Activated naive CD8-positive, alpha-beta T cell treated with anti-CD3 and anti-CD28 coated beads, Interleukin-2, amount 10 ng/mL, durations not matched to agents 7 days and 5 days (primary cell): ENCODE data around the gene LOXL4. TPM values are rescaled to one million over a fixed set of nuclear protein-coding genes. Genes with fewer than 3 reads are reported as not detected.

Source experiments
- ATAC-seq: fragments of 150-1000 bp; cut with Tn5 transposase; one replicate; pipeline ENCODE4 v1.10.0; 2021; ENCODE audit warnings: low read depth, moderate library complexity
- POLR2A ChIA-PET: fragments of 350-600 bp; sonication (Branson Sonifier 250); formaldehyde crosslinking; loops from one replicate; lab custom pipeline; 2021; ENCODE audit warnings: antibody characterized with exemption; lab: Charles Lee
- DNase-seq: peaks from one replicate; pipeline ENCODE4 v3.0.0; 2021
- H3K27ac Mint-ChIP-seq: one replicate; pipeline ENCODE4 v1.8.0; 2022; ENCODE audit warnings: mild to moderate bottlenecking, mixed read lengths
- H3K27me3 Mint-ChIP-seq: one replicate; pipeline ENCODE4 v1.8.0; 2022; ENCODE audit warnings: mild to moderate bottlenecking, moderate library complexity, mixed read lengths
- H3K36me3 Mint-ChIP-seq: one replicate; pipeline ENCODE4 v1.8.0; 2021; ENCODE audit warnings: mild to moderate bottlenecking, mixed read lengths
- H3K4me1 Mint-ChIP-seq: one replicate; pipeline ENCODE4 v1.8.0; 2021; ENCODE audit warnings: mixed read lengths
- H3K4me3 Mint-ChIP-seq: one replicate; pipeline ENCODE4 v1.8.0; 2022; ENCODE audit warnings: mild to moderate bottlenecking, moderate library complexity, mixed read lengths
- H3K9me3 Mint-ChIP-seq: one replicate; pipeline ENCODE4 v1.8.0; 2021; ENCODE audit warnings: mixed read lengths
- total RNA-seq, 2 experiments: library from RNA; stranded (reverse); gene quantifications; one replicate each; pipeline ENCODE4 v1.2.3, GENCODE V29; 2021

LOXL4 gene
- total RNA-seq, result not detected

DNA sequence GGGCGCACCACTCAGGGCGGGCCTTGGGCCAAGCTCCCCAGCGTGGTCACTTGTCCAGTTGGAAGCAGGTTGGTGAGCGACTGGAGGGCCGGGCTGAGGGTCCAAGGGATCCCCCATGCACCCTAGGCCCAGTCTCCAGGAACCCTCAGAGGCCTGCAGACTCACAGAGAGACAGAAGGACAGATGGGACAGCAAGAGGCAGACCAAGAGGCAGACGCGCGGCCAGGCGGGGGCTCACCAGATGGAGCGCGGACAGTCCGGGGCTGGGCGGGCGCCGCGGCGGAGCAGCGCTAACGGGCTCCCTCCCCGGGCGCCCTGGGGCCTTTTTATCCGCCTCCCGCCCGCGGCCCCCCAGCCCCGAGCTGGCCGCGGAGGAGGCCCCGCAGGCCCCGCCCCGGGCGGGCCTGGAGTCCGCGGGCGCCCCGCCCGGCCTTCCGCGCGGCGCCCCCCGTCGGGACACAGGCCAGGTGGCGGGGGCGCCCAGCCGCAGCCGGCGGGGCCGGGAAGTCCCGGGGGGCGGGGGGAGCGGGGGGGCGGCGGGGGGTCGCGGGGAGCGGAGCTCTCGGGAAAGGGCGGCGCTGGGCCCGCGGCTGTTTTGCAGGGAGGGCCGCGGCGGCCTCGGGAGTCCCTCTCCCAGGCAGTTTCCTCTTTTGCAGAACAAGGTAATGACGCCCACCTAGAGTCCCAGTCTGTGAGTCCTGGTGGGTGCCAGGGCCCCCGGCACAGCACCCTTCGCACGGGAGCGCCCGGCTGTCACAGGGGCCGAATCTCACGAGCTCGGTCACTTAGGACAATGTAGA is at the start of gene LOXL4:
TSS of gene LOXL4 (minus strand) at position 301 of the 800 bp plus-strand sequence. CDS start 5,175 bp downstream, outside the sequence.
- Mint-ChIP-seq H3K36me3 (no peaks in the 10 kb centered on the region), H3K9me3 (no peaks in the 10 kb centered on the region), H3K27me3 (peaks cover 42% of the 10 kb centered on the region), H3K4me3 (peak within 1 kb of the TSS; percentile 69), H3K27ac (no peak within 1 kb of the TSS), H3K4me1 (peaks cover 8% of the 10 kb centered on the region)
- POLR2A ChIA-PET, result no interaction called here
- peak; percentile 52 for ATAC-seq
- DNase-seq, result no peak

DNA sequence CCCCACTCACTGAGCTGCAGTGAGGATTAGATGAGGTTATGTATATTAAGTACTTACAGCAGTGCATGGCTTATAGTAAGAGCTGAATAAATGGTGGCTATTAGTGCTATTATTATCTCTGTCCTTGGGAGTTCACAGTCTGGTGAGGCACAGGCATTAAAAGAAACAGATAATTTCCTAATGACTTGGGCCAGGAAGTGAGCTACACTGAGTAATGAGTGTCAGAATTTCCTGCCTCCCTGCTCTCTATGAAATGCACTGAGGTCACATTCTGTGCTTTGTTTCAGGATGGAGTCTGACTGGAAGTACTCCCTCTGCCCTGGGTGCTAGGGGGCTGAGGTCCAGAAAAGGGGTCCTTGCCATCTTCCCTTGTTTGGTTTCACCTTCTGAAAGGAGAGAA is 48.7 kb upstream of the LOXL4 start:
- ATAC-seq (no peak), DNase-seq (no peak)
- Mint-ChIP-seq H3K9me3 (no peaks in the 10 kb centered on the region), H3K27ac (no peak overlapping the region), H3K4me3 (no peak overlapping the region), H3K27me3 (peaks cover 9% of the 10 kb centered on the region), H3K4me1 (peaks cover 4% of the 10 kb centered on the region), H3K36me3 (no peaks in the 10 kb centered on the region)
- POLR2A ChIA-PET, result no interaction called here

DNA sequence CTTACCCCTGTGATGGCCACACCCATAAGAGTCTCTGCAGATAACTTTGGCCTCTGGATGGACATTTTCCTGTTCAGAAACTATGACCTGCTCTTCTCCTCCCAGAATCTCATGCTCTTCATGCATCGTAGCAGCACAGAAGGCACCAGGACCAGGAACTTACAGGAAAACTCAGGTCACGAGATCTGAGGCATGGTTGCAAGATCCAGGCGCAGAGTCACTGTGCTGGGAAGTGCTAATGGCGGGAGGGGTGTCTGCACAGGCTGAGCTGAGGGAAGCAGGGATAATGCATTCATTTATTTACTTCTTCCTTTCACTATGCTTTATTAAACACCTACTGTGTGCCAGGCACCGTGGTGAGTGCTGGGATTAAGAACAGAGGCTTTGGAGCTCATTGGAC is 48.2 kb upstream of the LOXL4 start:
- POLR2A ChIA-PET, result no interaction called here
- ATAC-seq (no peak), DNase-seq (no peak)
- peaks cover 4% of the 10 kb centered on the region for H3K4me1 Mint-ChIP-seq
- H3K27me3 Mint-ChIP-seq, result peaks cover 11% of the 10 kb centered on the region
- H3K27ac Mint-ChIP-seq, result no peak overlapping the region
- H3K36me3 Mint-ChIP-seq, result no peaks in the 10 kb centered on the region
- no peaks in the 10 kb centered on the region for H3K9me3 Mint-ChIP-seq
- no peak overlapping the region for H3K4me3 Mint-ChIP-seq

DNA sequence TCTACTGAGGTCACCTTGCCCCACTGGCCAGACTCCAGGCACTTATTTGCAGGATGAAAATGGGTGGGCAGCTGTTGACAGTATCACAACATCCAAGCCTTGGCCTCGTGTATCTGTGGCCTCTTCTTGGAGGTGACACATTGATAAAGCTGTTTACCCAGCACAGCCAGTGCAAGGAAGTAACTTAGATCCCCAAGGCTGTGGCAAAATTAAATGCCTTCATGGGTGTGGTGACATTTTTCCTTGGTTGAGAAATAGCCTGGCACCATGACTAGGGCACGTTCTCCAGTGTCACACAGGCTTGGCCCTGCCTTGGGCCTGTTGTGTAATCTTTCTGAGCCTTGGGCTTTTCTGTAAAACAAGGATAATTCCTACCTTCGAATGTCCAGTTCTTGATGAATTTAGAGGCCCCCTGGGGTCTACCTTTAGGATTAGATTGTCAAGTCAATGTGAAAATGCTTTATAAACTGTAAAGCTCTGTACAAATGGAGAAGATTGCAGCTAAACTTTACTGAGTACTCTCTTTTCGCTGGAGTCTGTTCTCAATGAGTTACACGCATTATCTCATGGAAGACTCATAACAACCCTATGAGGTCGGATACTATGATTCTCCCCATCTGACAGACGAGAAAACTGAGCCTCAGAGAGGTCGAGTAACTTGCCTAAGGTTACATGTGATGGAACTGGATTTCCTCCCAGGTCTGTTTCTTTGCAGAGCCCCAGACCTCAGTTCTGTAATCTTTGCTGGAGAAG is 46.7 kb upstream of the LOXL4 start:
- peaks cover 3% of the 10 kb centered on the region for H3K4me1 Mint-ChIP-seq
- POLR2A ChIA-PET, result no interaction called here
- H3K36me3 Mint-ChIP-seq, result no peaks in the 10 kb centered on the region
- DNase-seq, result no peak
- no peak overlapping the region for H3K4me3 Mint-ChIP-seq
- H3K27me3 Mint-ChIP-seq, result peaks cover 16% of the 10 kb centered on the region
- H3K9me3 Mint-ChIP-seq, result no peaks in the 10 kb centered on the region
- H3K27ac Mint-ChIP-seq, result no peak overlapping the region
- no peak for ATAC-seq

DNA sequence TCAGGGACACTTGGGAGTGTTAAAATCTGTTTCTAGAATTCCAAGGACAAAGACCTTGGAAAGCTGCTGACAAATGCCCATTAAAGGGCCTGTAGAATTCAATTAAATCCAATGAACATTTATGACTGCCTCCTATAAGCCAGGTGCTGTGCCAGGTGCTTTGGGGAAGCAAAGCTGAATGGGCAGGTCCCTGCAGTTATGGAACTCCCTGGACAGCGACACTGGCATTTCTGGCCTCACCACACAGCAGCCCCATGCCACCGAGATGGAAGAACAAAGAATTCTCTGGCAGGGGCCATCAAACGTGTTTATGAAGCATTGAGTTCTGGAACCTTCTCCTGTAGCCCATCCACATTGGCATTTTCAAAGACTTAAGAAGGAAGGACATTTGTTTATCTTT is 45.6 kb upstream of the LOXL4 start:
- H3K27ac Mint-ChIP-seq, result no peak overlapping the region
- peaks cover 21% of the 10 kb centered on the region for H3K27me3 Mint-ChIP-seq
- POLR2A ChIA-PET, result no interaction called here
- peaks cover 3% of the 10 kb centered on the region for H3K4me1 Mint-ChIP-seq
- no peak overlapping the region for H3K4me3 Mint-ChIP-seq
- DNase-seq (no peak), ATAC-seq (no peak)
- no peaks in the 10 kb centered on the region for H3K36me3 Mint-ChIP-seq
- no peaks in the 10 kb centered on the region for H3K9me3 Mint-ChIP-seq

DNA sequence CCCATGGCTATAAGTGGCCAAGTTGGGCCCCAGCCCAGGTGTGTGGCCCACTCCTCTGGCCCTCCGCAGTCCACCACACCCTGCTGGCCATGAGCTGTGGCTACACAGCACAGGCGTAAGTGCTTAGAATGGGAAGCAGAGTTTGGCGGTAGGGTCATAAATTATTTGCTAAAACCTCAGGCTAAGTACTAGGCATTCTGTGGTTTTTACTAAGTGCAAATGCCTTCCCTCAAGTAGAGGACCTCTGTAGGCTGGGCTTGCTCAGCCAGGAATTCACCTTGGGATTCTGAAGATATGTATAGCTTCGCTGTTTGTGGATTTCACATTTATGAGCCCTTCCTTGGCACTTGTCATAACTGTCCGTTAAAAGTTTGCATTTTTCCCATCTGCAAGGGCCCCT is 44.8 kb upstream of the LOXL4 start:
- DNase-seq (no peak), ATAC-seq (no peak)
- Mint-ChIP-seq H3K4me3 (no peak overlapping the region), H3K4me1 (peaks cover 3% of the 10 kb centered on the region), H3K27me3 (peaks cover 22% of the 10 kb centered on the region), H3K9me3 (no peaks in the 10 kb centered on the region), H3K36me3 (no peaks in the 10 kb centered on the region), H3K27ac (no peak overlapping the region)
- POLR2A ChIA-PET, result no interaction called here

DNA sequence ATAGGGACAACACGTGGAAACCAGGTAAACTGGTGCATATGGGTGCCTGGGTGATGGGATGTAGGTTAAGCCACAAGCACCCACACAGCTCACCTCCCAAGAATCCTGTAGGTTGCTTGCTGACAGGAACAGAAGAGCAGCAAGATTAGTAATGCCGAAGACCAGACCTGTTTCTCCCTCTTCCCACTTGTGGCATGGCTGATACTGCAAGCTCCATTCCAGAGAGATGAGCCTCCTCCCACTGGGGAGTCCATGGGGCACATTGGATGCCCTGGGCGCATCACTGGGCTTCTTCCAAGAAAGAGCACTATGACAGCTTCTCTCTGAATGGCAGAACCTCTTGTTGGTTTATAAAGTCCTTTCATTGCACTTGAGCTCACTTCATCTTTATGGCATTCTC is 44.4 kb upstream of the LOXL4 start:
- H3K36me3 Mint-ChIP-seq, result no peaks in the 10 kb centered on the region
- POLR2A ChIA-PET, result no interaction called here
- H3K4me1 Mint-ChIP-seq, result peaks cover 3% of the 10 kb centered on the region
- H3K27ac Mint-ChIP-seq, result no peak overlapping the region
- ATAC-seq (no peak), DNase-seq (no peak)
- no peaks in the 10 kb centered on the region for H3K9me3 Mint-ChIP-seq
- H3K4me3 Mint-ChIP-seq, result no peak overlapping the region
- H3K27me3 Mint-ChIP-seq, result peaks cover 24% of the 10 kb centered on the region

DNA sequence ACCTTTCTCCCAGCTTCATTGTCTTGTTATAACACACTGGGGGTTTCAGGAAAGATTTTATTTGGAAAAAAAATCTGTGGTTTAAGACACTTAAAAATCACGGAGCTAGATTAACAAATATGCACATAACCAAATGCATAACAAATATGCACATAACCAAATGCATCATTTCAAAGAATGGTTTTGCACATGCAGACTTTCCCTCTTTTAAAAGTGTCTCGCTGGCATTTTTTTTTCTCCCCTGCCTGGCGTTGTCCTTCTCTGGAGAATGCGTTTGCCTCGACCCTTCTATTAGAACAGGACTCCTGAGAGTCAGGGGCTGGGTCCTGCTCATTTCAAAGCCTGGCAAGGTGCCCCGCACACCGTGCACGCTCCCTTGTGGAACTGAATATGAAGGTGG is 42.7 kb upstream of the LOXL4 start:
- Mint-ChIP-seq H3K27ac (no peak overlapping the region), H3K4me3 (no peak overlapping the region), H3K9me3 (no peaks in the 10 kb centered on the region), H3K27me3 (peaks cover 30% of the 10 kb centered on the region), H3K4me1 (no peaks in the 10 kb centered on the region), H3K36me3 (no peaks in the 10 kb centered on the region)
- no peak for ATAC-seq
- POLR2A ChIA-PET, result no interaction called here
- no peak for DNase-seq

DNA sequence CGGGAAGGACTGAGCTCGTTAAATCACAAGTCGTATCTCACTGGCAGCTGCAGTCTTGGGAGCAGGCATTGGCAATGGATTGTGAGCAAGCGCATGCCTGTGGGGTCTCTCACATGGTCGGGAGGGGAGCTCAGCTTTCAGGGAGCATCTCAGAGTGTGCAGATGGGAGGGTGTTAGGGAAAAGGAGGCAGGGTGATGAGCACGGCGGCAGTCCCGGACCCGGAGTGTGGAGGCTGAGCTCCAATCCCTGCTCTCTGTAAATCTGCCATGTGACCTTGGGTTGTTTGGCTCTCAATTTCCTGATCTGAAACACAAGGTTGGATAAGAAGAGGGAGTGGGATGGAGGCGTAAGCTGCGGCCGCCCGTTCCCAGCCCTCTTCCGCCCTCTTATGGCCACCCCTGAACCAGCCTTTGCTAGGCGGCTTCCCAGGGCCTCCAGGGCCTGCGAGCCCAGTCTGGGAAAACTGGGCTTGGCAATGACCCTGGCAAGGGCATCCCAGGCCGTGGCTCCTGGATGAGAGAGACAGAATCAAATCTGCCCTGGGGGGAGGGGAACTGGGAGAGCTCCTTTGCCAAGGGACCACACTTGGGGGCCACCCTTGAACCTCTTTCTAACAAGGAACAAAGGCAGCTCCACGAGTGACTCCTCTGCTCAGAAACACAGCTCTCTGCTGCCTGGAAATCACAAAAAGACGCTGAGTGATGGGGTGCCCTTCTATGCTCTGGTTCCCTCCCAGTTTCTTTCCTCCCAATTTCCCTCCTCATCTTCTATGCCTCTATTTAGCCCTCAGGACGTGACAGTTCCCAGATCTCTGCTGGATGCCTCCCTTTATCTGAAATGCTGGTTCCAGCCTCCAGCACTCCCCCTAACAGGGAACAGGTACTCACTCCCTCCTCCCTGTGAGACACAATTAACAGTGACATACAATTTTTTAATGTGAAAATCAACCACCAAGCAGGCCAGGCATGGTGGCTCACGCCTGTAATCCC is 41.7 kb upstream of the LOXL4 start:
- no peaks in the 10 kb centered on the region for H3K36me3 Mint-ChIP-seq
- no peaks in the 10 kb centered on the region for H3K9me3 Mint-ChIP-seq
- peak; percentile 38 for DNase-seq
- no peaks in the 10 kb centered on the region for H3K4me1 Mint-ChIP-seq
- ATAC-seq, result peak; percentile 47
- no peak overlapping the region for H3K27ac Mint-ChIP-seq
- no peak overlapping the region for H3K4me3 Mint-ChIP-seq
- POLR2A ChIA-PET, result no interaction called here
- peaks cover 30% of the 10 kb centered on the region for H3K27me3 Mint-ChIP-seq

DNA sequence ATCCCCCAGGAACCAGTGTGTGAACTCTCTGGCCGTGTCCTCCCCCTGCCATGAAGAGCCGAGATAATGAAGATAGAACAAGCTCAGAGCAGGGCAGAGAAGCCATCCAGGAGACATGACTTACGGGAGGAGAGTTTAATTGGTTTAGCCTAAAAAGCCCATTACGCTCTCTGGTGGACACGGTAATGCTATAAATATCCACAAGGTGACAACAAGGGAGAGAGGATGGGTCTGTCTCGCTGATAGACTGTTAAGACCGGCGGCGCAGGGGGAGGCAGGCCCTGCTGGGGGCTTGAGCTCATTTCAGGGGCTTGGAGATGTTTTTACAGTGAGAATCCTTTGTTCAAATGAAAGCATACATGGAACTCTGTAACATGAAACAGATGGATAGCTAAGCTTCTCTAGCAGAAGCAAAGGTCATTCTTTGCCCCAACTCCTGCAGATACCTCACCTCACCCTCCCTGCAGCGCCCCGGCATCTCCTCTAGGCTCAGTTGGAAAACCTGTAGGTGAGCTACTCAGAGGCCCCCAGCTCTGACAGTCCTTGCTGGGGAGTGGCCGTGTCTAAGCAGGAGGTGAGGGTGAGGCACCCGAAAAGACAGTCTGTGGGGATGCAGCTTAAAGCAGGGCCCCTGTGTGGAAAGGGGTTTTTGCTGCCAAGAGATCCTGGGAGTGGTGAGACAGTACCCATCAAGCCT is 40.8 kb upstream of the LOXL4 start:
- Mint-ChIP-seq H3K4me3 (no peak overlapping the region), H3K36me3 (no peaks in the 10 kb centered on the region), H3K27ac (no peak overlapping the region), H3K9me3 (no peaks in the 10 kb centered on the region), H3K27me3 (peaks cover 30% of the 10 kb centered on the region), H3K4me1 (no peaks in the 10 kb centered on the region)
- ATAC-seq, result no peak
- POLR2A ChIA-PET, result no interaction called here
- no peak for DNase-seq

DNA sequence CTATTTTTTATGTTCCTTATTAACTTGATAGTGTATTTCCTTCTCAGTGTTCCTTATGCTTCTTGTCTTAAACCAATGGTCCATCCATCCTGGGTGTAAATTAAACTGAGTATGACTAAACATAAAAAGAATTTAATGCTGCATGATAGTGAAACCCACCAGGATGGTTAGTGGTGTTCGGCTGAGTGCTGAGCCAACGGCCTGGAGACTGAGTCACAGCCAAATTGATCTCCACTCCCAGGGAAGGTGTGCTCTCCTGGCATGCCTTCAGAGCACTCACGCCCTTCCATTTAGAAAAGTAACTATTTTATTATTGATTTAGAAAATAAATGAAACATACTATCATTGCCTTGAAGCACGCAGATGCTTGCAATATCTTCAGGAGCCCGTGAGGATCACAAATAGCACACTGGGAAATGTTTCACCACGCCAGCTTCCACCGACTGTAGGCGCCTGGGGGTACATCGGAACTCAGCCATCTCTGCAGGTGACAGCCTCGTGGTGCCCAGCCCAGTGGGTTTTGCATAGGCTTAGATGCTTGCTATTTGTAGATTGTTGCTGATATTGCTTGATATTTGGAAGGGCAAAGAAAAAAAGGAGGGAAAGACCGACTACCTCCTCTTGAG is 40.0 kb upstream of the LOXL4 start:
- ATAC-seq (no peak), DNase-seq (no peak)
- H3K27me3 Mint-ChIP-seq, result peaks cover 34% of the 10 kb centered on the region
- no peaks in the 10 kb centered on the region for H3K36me3 Mint-ChIP-seq
- POLR2A ChIA-PET, result no interaction called here
- H3K4me3 Mint-ChIP-seq, result no peak overlapping the region
- no peaks in the 10 kb centered on the region for H3K4me1 Mint-ChIP-seq
- H3K9me3 Mint-ChIP-seq, result no peaks in the 10 kb centered on the region
- no peak overlapping the region for H3K27ac Mint-ChIP-seq

DNA sequence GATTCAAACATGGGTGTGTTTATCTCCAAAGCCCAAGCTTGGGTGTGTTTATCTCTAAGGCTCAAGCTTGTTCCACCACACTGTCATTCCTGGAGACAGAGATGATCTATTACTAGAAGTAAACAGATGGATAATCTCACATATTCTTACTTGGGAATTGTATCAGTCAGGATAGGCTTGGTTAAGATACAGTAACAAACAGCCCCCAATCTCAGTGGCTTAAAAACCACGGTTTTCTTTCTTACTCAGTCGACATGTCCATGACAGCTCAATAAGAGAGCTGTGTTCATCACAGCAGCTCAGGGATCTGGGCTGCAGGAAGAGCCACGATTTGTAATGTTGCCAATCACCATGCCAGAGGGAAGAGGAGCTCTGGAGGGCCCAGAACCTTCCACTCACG is 38.5 kb upstream of the LOXL4 start:
- Mint-ChIP-seq H3K27ac (no peak overlapping the region), H3K27me3 (peaks cover 38% of the 10 kb centered on the region), H3K4me3 (no peak overlapping the region), H3K9me3 (no peaks in the 10 kb centered on the region), H3K36me3 (no peaks in the 10 kb centered on the region), H3K4me1 (no peaks in the 10 kb centered on the region)
- POLR2A ChIA-PET, result no interaction called here
- no peak for DNase-seq
- ATAC-seq, result no peak
